GM19455 (cell line): ENCODE measurements around the gene HSF2BP.
"Not testable (repeated sequence)": the region's sequence is repeated elsewhere in the genome, so short reads cannot be mapped to it uniquely, and the experiment has no call there.

Experiments
- ATAC-seq: cut with Tn5 transposase; IDR thresholded peaks from one replicate; pipeline ENCODE4 v1.9.1; 2021; ENCODE audit not compliant: unreplicated experiment

The HSF2BP gene

DNA sequence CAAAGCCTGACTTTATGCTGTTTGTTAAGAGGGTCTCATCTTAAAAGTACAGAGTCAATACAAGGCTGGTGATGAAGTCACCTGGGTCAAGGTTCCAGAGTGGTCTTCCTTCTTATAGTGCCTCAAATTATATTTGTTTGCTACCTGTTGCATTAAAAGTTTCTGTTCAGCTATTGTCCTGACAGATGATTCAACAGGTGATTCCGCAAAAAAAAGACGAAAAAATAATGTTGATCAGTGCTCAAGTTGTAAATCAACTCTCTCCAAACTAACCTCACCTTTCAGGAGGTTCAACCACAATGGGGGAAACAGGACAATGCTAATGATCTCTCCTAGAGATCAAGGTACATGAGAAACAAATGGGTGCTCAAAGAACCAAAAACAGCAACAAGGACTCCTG lies 35.7 kb downstream of the HSF2BP start:
- ATAC-seq: no peak

DNA sequence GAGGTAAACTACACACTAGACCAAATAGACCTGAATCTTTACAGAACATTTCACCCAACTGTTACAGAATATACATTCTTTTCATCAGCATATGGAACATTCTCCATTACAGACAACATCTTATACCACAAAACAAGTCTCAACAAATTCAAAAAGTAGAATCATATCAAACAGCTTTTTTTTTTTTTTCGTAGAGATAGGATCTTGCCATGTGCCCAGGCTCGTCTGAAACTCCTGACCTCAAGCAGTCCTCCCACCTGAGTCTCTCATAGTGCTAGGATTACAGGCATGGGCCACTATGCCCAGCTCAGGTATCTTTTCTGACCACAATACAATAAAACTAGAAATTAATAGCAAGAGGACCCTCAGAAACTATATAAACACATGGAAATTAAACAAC lies 36.5 kb downstream of the HSF2BP start:
- ATAC-seq: no peak

GRCh38 chr21:43619856-43620255 lies 39.4 kb downstream of the HSF2BP start:
- no peak for ATAC-seq

- ATAC-seq: no peak
Observed at GRCh38 chr21:43619344-43619743, 39.9 kb downstream of the HSF2BP start.

DNA sequence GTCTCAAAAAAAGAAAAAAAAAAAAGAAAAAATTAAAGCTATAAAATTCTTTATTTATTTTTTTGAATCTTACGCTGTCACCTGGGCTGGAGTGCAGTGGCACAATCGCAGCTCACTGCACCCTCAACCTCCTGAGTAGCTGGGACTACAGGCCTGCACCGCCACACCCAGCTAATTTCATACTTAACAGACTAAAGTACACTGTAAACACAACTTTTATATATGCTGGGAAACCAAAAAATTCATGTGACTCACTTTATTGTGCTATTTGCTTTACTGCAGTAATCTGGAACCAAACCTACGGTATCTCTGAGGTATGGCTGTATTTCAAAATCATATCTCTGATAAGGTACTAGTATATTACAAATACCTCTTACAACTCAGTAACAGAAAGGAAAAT lies 40.3 kb downstream of the HSF2BP start:
- ATAC-seq: no peak

DNA sequence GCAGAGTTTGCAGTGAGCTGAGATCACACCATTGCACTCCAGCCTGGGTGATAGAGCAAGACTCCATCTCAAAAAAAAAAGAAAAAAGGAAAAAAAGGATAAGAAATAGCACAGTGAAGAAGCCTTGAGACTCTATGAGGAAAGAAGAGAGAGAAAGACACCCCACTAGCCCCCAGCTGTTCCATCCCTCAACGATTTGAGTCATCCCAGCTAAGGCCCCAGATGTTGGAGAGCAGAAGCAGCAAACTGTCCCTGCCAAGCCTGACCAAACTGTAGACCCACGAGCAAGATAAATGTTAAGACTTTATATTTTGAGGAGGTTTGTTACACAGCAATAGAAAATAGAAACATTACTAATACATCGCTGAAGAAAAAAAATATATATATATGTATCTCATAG lies 42.4 kb downstream of the HSF2BP start:
- ATAC-seq: not testable (repeated sequence)

- no peak for ATAC-seq
Observed at GRCh38 chr21:43614839-43615238, 44.4 kb downstream of the HSF2BP start.

- no peak for ATAC-seq
Observed at GRCh38 chr21:43613755-43614638, 45.3 kb downstream of the HSF2BP start.

DNA sequence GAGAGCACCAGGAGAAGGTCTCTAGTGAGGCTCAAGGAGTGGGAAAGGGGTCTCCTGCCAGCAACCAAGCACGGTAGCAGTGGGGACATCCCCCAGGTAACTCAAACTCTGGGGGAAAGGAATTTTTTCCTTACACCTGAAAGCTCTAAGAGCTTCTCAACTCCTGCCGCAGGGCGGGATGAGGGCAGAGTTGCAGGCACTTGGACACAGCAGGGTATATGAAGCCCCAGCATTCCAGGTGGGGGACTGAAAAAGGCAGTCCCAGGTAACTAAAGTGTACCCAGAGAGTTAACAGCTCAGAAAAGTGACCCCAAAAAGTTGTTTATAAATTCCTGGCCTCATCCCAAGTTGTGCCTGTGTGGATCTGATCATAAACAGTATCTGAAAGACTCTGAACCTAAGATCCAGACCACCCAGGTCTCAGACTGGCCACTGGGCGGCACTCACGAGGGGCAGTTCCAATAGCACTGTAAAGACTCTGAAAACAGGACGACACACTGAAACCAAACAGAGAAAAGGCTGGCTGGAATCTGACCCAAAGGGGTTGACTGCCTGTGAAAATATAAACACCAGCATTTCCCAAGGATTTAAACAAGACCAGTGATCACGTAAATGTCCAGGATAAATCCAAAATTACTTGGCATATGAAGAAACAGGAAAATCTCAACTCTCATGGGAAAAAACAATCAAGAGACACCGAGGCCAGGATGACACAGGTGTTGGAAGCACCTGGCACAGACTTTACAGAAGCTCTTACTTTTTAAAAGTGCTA lies 47.5 kb downstream of the HSF2BP start:
- no peak for ATAC-seq

- no peak for ATAC-seq
Observed at GRCh38 chr21:43609501-43610340, 49.6 kb downstream of the HSF2BP start.

DNA sequence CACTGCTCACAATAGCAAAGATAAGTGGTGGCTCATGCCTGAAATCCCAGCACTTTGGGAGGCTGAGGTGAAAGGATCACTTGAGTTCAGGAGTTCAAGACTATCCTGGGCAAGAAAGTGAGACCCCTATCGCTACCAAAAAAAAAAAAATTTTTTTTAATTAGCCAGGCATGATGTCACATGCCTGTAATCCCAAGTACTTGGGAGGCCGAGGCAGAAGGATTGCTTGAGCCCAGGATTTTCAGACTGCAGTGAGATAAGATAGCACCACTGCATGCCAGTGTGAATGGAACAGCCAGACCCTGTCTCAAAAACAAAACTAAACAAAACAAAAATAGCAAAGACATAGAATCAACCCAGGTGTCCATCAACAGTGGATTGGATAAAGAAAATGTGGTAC lies 50.6 kb downstream of the HSF2BP start:
- no peak for ATAC-seq

DNA sequence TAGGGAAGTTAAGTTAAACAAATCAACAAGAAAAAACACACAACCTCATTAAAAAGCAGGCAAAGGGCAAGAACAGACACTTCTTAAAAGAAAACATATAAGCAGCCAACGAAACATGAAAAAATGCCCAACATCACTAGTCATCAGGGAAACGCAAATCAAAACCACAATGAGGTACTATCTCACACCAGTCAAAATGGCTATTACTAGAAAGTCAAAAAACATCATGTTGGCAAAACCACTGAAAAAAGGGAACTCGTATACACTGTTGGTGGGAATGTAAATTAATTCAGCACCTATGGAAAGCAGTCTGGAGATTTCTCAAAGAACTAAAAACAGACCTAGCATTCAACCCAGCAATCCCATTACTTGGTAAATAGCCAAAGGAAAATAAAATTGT lies 51.1 kb downstream of the HSF2BP start:
- ATAC-seq: no peak

- ATAC-seq: no peak
Observed at GRCh38 chr21:43605320-43606215, 53.7 kb downstream of the HSF2BP start.

DNA sequence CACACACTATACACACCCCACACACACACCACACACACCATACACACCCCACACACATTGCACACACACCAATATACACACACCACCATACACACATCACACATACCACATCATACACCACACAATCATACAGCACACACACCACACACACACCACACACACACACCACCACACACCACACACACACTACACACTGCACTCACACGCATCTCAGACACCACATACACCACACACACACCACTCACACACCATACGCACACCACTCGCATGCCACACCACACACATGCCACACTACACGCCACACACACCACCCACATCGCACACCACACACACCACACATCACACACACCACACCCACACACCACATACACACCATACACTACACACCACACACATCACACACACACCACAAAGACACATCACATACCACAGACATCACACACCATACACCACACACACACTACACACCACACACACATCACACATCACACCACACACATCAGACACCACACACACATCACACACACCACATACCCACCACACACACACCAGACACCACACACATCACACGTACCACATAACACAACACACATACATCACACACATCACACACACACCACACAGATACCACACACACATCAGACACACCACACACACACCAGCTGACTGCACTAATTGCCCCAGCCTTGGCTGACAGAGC lies 54.6 kb downstream of the HSF2BP start:
- no peak for ATAC-seq

DNA sequence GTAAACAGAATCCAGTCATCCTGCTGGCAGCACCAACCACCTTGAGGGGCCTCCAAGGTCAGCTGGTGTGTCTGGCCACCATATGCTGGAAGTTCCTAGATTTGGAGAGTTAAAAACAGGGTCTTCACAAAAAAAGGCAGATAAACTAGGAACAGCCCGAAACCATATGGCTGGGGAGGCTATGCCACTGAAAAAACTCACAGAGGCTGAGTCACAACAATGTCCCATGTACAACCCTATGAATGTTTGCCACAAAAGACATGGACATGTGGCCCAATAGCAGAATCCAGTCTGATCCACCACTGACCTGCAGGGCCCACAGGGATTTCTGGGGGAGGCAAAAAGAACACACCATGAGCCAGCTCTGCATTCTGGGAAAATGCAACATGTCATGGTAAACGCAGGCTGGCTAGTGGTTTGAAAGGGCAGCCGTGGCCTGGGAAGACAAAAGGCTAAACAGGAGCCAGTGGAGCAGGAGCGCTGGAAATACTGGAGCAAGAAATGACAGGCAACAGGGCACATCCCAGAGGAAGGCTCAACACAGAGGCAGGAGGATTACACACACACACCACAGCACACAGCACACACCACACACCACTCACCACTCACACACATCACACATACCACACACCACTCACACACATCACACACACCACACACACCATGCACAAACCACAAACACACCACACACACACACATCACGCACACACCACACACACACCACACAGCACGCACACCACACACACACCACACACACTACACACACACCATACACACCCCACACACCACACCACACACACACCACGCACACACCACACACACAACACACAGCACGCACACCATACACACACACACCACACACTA lies 55.4 kb downstream of the HSF2BP start:
- no peak for ATAC-seq

- ATAC-seq: no peak
Observed at GRCh38 chr21:43603233-43603626, 56.1 kb downstream of the HSF2BP start.

DNA sequence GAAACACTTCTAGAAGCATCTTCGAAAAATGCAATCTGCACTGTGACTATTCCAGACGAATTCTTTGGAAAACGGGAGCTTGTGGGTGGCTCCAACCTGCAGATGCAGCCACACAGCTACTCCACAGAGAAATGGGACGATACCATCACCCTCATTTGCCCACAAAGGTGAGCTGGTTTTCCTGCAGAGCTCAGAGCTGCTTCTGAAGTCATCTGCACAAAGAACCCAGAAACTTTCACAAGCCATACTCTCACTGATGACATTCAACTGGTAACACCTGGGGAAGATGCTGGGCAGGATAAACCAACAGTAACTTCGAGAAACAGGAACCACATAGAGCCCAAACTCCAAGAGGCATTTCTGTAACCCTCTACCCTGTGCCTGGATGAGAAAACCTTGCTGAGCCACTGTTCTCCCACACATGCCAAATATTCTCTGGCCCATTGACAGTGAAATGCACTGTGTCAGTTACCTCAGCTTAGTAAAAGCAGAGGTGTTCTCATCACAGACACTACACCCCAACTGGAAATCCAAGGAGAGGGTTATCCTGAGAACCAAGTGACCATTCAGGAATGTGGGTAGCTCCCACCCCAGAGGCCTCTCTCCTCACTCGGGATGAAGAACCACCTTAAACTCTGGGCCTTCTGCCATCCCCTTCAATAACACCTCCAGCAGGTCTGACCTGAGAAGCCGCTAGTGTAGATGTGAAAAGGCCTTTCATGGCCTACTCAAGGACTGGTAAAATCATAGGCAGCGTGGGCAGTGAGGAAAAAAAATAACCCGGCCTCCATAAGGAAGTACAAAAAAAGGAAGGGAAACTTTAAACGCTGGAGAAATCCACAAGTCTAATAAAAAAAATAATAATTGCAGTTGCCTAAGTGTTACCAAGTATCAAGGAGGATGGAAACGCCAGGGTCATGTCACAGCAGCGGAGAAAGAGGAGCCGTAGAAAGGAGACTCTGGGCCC lies 56.7 kb downstream of the HSF2BP start:
- no peak for ATAC-seq
